Pons (tissue), 1 donor: ENCODE data around the gene MARK1.

Experiments used
- DNase-seq: peaks from one replicate; pipeline ENCODE4 v3.0.0-alpha.2; 2016; ENCODE audit warnings: low spot score

Gene MARK1

DNA sequence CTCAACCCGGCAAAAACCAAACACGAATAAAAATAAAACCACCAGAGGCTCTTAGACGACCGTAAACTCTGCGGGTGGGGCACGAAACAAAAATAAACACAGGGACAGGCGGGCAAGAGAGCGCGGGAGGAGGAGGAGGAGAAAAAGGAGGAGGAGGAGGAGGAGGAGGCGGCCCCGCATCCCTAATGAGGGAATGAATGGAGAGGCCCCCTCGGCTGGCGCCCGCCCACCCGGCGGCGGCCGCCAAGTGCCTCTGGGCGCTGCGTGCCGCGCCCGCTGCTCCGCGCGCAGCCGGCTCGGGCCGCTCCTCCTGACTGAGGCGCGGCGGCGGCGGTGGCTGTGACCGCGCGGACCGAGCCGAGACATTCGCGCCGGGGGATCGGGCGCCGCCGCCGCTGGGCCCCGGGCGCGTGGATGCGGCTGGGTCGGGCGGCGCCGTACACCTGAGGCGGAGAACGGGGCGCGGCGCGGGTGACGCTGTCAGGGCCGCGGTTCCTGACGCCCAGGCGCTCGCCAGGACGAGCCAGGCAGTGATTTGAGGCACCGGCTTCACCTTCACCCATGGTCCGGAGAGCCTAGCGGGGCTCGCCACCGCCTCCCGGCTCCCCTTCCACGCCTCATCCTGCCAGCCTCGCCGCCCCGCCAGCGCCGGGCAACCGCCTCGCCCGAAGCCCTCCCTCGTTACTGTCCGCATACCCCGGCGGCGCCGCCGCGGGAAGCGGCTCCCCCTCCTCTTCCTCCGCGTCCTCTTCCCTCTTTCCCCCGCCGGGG, at the start of gene MARK1:
Gene MARK1, plus strand, starts transcription at position 229 of the 771 bp plus-strand sequence. CDS start 687 bp downstream, outside the sequence.
- peak; percentile 59 for DNase-seq

- no peak for DNase-seq
Measured at GRCh38 chr1:220483700-220484099, 44.2 kb upstream of the MARK1 start.

- no peak for DNase-seq
Measured at GRCh38 chr1:220484135-220484534, 43.8 kb upstream of the MARK1 start.

DNA sequence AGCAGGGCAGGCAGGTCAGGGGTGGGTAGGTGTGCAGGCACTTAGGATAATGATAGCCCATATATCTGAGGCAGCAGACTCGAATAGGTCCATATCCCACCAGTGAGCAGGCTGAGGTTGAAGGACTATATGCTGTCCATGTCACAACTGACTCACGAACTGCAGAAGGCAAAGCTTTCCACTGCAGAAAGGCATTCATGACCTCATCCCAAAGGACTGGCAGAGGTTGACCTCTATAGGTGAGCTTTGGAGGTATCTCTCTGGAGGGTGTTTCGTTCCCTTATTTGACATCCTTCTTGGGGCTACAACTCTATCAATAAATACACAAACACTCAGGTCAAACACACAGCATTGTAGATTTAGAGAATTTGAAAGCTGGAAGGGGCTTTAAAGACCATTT, 42.8 kb upstream of the MARK1 start:
- DNase-seq: no peak

DNA sequence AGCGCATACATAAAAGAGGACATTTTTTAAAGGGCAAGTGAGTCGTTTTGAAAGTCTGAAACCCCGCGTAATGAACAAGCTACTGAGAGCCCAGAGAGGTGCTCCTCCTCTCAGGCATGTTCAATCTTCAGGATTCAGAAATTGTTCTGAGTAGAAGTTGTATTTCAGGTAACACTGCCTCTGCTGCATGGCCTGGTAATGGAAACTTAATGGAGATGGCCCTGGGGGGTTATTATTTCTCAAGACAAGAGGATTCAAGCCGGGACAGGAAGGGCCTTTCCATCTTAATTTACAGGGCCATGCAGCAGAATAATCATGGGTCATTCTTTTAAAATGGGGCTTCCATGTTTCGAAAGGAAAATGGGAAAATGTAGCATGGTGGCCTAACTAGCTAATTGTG, 42.1 kb upstream of the MARK1 start:
- DNase-seq: no peak

DNA sequence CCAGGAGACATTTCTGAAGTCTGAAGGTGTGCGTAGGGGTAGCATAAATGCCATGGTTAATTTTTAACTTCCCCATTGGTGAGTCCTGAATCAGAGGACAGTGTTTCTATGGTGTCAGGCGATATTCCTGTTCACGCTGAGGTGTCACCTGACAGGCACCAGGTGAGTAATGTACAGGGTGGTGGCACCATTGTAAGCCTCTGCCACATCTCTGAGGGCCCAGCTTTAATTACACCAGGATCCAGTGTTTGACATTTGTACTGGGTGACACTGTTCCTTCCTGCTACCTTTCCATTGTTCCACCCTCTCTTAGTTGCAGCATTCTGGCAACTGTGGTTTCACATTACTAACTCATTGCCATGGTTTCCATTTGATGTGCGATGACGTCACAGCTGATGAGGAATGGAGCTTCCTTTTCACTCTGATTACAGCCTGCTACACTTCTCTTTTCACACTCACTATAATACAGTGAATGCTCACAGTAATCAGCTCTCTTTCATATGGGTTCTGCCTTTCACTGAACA, 40.6 kb upstream of the MARK1 start:
- no peak for DNase-seq

- no peak for DNase-seq
Measured at GRCh38 chr1:220491891-220492290, 36.0 kb upstream of the MARK1 start.

DNA sequence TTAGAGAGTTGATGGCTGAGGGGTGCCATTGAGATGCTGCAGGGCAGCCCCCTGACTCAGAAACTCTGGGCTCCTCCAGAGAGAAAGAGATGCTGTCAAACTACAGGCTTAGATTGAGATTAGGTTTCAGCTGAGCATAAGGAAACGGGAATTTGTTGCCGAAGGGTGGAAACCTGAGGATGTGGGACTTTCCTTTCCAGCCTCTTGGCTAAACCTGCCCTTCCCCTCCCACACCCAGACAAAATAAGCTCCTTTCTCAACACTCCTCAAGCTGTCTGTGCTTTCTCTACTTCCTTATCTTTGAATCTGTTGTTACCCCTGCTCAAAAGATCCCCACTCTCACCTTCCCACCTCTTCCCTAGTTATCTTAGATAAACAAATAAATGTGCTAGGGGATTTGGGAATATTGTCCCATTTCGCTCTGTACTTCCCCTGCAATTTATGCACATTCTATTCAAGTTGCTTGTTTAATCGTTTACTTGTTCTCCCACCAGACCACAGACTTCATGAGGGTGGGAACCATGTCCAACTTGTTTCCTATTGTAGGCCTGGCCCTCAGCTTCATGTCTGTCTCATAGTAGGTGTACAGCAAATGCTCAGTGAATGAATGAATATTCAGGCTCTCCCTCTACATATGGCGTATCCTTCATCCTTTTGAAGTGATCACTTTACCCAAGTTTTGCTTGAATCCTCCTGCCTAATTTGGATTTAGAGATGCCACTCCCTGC, 30.6 kb upstream of the MARK1 start:
- DNase-seq: no peak

GRCh38 chr1:220498188-220498587, 29.7 kb upstream of the MARK1 start:
- DNase-seq: no peak

DNA sequence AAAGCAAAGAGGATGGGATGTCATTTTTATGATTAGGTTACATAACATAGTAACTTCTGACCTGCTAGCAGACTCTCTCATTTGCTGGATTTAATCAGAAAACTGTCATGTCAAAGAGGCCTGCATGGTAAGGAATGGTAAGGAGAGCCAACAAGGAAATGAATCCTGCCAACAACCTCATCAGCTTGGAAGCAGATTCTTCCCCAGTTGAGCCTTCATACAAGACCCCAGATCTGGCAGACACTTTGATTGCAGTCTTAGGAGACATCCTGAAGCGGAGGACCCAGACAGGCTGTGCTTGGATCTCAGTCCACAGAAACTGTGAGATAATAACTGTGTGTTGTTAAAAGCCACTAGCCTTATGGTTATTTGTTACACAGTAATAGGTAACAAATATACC, 27.6 kb upstream of the MARK1 start:
- DNase-seq: no peak

- no peak for DNase-seq
Measured at GRCh38 chr1:220504329-220504728, 23.6 kb upstream of the MARK1 start.

GRCh38 chr1:220507085-220507484, 20.9 kb upstream of the MARK1 start:
- DNase-seq: no peak

- DNase-seq: no peak
Measured at GRCh38 chr1:220511179-220511578, 16.8 kb upstream of the MARK1 start.

DNA sequence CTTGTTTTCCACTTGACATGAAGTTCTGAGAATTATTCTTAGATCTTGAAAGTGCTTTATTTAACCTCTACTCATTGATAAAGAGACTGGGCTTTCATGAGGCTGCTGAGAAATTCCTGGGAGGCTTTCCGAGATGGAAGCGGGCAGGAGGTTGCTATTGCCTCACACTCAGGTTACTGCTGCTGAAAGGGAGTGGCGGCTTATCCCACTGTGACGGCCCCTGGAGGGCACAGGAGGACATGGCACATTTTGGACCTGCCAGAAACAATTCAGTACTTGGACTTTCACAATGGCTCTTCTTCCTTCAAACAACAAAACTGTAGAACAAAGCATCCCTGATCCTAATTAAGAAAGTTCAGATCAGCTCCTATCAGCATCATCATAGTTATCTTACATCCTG, 16.2 kb upstream of the MARK1 start:
- no peak for DNase-seq

DNA sequence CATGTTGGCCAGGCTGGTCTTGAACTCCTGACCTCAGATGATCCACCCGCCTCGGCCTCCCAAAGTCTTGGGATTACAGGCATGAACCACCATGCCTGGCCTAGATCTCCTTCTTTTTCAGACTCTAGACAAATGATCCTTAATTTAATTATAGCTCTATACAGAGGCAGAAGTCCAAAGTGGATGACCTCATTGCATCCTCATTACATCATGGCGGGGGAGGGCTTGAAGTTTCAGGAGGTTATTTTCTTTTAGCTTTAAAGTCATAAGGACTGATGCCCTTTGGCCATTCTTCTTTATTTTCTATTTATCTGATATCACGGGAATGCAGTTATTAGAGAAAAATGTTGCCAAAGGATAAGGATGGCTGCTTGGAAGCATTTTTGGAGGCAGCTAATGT, 14.1 kb upstream of the MARK1 start:
- no peak for DNase-seq

- DNase-seq: no peak
Measured at GRCh38 chr1:220514256-220514655, 13.7 kb upstream of the MARK1 start.

DNA sequence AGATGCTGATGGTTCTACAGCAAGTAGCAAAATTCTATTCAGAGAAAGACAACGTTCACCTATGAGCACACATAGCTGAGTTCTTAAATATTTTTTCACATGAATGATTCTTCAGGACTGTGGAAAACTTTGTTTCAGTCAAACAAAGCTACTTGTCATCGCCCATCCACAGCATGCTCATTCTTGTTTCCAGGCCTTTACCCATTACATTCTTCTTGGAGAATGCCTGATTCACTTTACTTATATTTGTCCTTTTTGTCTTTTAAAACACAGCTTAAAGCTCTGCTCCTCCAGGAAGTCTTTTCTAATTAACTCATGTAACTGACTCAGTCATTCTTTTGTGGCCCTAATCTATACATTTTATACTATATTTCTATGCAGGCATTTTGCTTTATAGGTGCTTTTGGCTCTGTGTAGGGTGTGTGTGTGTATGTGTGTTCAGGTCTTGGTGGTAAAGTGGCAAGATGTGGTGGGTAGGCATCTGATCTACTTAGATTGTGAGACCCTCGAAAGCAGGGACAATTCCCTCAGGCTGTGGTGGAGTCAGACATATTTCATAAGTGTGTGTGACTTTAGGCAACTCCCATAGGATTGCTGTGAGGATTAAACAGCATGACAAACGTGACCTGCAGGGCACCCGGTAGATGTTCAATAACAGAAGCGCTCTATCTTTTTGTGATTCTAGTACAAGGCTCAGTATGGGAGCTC, 11.8 kb upstream of the MARK1 start:
- DNase-seq: no peak

GRCh38 chr1:220516722-220517042, 11.3 kb upstream of the MARK1 start:
- DNase-seq: no peak

- DNase-seq: no peak
Measured at GRCh38 chr1:220521778-220522177, 6.2 kb upstream of the MARK1 start.

- DNase-seq: no peak
Measured at GRCh38 chr1:220526294-220526693, 1.6 kb upstream of the MARK1 start.

GRCh38 chr1:220527279-220527907, 543 bp upstream of the MARK1 start:
- peak; percentile 65 for DNase-seq
